Activated gamma-delta T cell treated with anti-CD3 and anti-CD28 coated beads, Interleukin-2, amount 50 U/mL, for 16 hours (primary cell): ENCODE measurements around the gene COQ8B.

Source experiments
- DNase-seq: peaks from one replicate; pipeline ENCODE4 v3.0.0-alpha.2; 2020; ENCODE audit warnings: low read depth

COQ8B gene

GRCh38 chr19:40691421-40692211, 25.1 kb downstream of the COQ8B start:
- no peak for DNase-seq

GRCh38 chr19:40690693-40691420, 25.8 kb downstream of the COQ8B start:
- DNase-seq, result peak; percentile 77

- no peak for DNase-seq
Observed at GRCh38 chr19:40690050-40690692, 26.5 kb downstream of the COQ8B start, which contains the start of gene NUMBL. TSS of gene NUMBL (minus strand) at chr19:40690651. CDS start at chr19:40690483, 168 bp downstream.

GRCh38 chr19:40689339-40690049, 27.2 kb downstream of the COQ8B start:
- DNase-seq, result no peak

GRCh38 chr19:40688987-40689338, 27.7 kb downstream of the COQ8B start:
- DNase-seq, result no peak

- no peak for DNase-seq
Observed at GRCh38 chr19:40688309-40688708, 28.4 kb downstream of the COQ8B start.

- no peak for DNase-seq
Observed at GRCh38 chr19:40687525-40688016, 29.1 kb downstream of the COQ8B start.

GRCh38 chr19:40686882-40687524, 29.7 kb downstream of the COQ8B start:
- DNase-seq, result no peak

- DNase-seq, result no peak
Observed at GRCh38 chr19:40685563-40685962, 31.1 kb downstream of the COQ8B start.

- DNase-seq, result no peak
Observed at GRCh38 chr19:40685016-40685526, 31.6 kb downstream of the COQ8B start.

- DNase-seq, result no peak
Observed at GRCh38 chr19:40684280-40684679, 32.4 kb downstream of the COQ8B start.

- no peak for DNase-seq
Observed at GRCh38 chr19:40683437-40683836, 33.2 kb downstream of the COQ8B start.

- DNase-seq, result no peak
Observed at GRCh38 chr19:40682431-40682964, 34.2 kb downstream of the COQ8B start.

GRCh38 chr19:40681039-40681438, 35.6 kb downstream of the COQ8B start:
- no peak for DNase-seq

GRCh38 chr19:40677156-40677555, 39.5 kb downstream of the COQ8B start:
- DNase-seq, result no peak

- DNase-seq, result no peak
Observed at GRCh38 chr19:40674291-40674690, 42.4 kb downstream of the COQ8B start.

GRCh38 chr19:40673397-40673796, 43.3 kb downstream of the COQ8B start:
- no peak for DNase-seq

GRCh38 chr19:40672573-40673299, 44.0 kb downstream of the COQ8B start:
- no peak for DNase-seq

GRCh38 chr19:40672038-40672437, 44.6 kb downstream of the COQ8B start:
- no peak for DNase-seq

GRCh38 chr19:40671404-40671803, 45.3 kb downstream of the COQ8B start:
- DNase-seq, result no peak
